ENCODE measurements around the gene GPR183. TPM values are rescaled to one million over a fixed set of nuclear protein-coding genes. Genes with fewer than 3 reads are reported as not detected.

GPR183 gene
- total RNA-seq, 1 donor from 2014 or later, result 2.6 TPM

- DNase-seq (no peak), ATAC-seq (no peak)
- intact Hi-C loops (cut with micrococcal nuclease), result loop anchor here (10.0 kb wide), 1 partner anchor 156 kb away; no protein-coding TSS in a partner anchor
Measured at GRCh38 chr13:99278843-99279242, 28.4 kb downstream of the GPR183 start.

GRCh38 chr13:99278200-99278599 lies 29.0 kb downstream of the GPR183 start:
- DNase-seq (no peak), ATAC-seq (no peak)
- intact Hi-C loops (cut with micrococcal nuclease), result loop anchor here (10.0 kb wide), 1 partner anchor 157 kb away; no protein-coding TSS in a partner anchor

GRCh38 chr13:99277629-99278028 lies 29.6 kb downstream of the GPR183 start:
- ATAC-seq (peak; percentile 20), DNase-seq (no peak)
- intact Hi-C loops (cut with micrococcal nuclease), result loop anchor here (10.0 kb wide), 1 partner anchor 157 kb away; no protein-coding TSS in a partner anchor

GRCh38 chr13:99276706-99277105 lies 30.5 kb downstream of the GPR183 start:
- intact Hi-C loops (cut with micrococcal nuclease), result loop anchor here (10.0 kb wide), 1 partner anchor 158 kb away; no protein-coding TSS in a partner anchor
- ATAC-seq (no peak), DNase-seq (no peak)

- ATAC-seq (peak; percentile 46), DNase-seq (no peak)
- intact Hi-C loops (cut with micrococcal nuclease), result loop anchor here (10.0 kb wide), 1 partner anchor 160 kb away; no protein-coding TSS in a partner anchor
Measured at GRCh38 chr13:99275093-99275469, 32.1 kb downstream of the GPR183 start.

GRCh38 chr13:99273128-99273527 lies 34.1 kb downstream of the GPR183 start:
- no peak for DNase-seq
- intact Hi-C loops (cut with micrococcal nuclease), result loop anchor here (10.0 kb wide), 1 partner anchor 162 kb away; no protein-coding TSS in a partner anchor
- ATAC-seq, result peak; percentile 82

GRCh38 chr13:99272481-99272880 lies 34.7 kb downstream of the GPR183 start:
- ATAC-seq (no peak), DNase-seq (no peak)
- intact Hi-C loops (cut with micrococcal nuclease), result loop anchor here (10.0 kb wide), 1 partner anchor 162 kb away; no protein-coding TSS in a partner anchor

GRCh38 chr13:99271249-99271648 lies 36.0 kb downstream of the GPR183 start:
- ATAC-seq (no peak), DNase-seq (no peak)
- intact Hi-C loops (cut with micrococcal nuclease), result loop anchor here (10.0 kb wide), 1 partner anchor 164 kb away; no protein-coding TSS in a partner anchor

- intact Hi-C loops (cut with micrococcal nuclease), result loop anchor here (10.0 kb wide), 1 partner anchor 164 kb away; no protein-coding TSS in a partner anchor
- ATAC-seq, result no peak
Measured at GRCh38 chr13:99270518-99270917, 36.7 kb downstream of the GPR183 start.

GRCh38 chr13:99269627-99270241 lies 37.5 kb downstream of the GPR183 start:
- DNase-seq (no peak), ATAC-seq (peak; percentile 68)
- intact Hi-C loops (cut with micrococcal nuclease), result loop anchor here (10.0 kb wide), 1 partner anchor 165 kb away; no protein-coding TSS in a partner anchor

More at GRCh38 chr13:99270518-99270917, 36.7 kb downstream of the GPR183 start:
- DNase-seq, result no peak

GRCh38 chr13:99268822-99269221 lies 38.4 kb downstream of the GPR183 start:
- intact Hi-C loops (cut with micrococcal nuclease), result no loop called here
- ATAC-seq, result no peak
- DNase-seq, result no peak

GRCh38 chr13:99267927-99268326 lies 39.3 kb downstream of the GPR183 start:
- ATAC-seq (no peak), DNase-seq (no peak)
- intact Hi-C loops (cut with micrococcal nuclease), result no loop called here

GRCh38 chr13:99266827-99267226 lies 40.4 kb downstream of the GPR183 start:
- ATAC-seq (no peak), DNase-seq (no peak)
- intact Hi-C loops (cut with micrococcal nuclease), result no loop called here

- DNase-seq, result no peak
- peak; percentile 62 for ATAC-seq
- intact Hi-C loops (cut with micrococcal nuclease), result loop anchor here (2.0 kb wide), 1 partner anchor 89 kb away; no protein-coding TSS in a partner anchor
Measured at GRCh38 chr13:99265821-99266426, 41.3 kb downstream of the GPR183 start.

- DNase-seq (no peak), ATAC-seq (no peak)
Measured at GRCh38 chr13:99265162-99265800, 41.9 kb downstream of the GPR183 start.

GRCh38 chr13:99264051-99264450 lies 43.1 kb downstream of the GPR183 start:
- peak; percentile 35 for ATAC-seq

More at GRCh38 chr13:99265162-99265800, 41.9 kb downstream of the GPR183 start:
- intact Hi-C loops (cut with micrococcal nuclease), result loop anchor here (2.0 kb wide), 1 partner anchor 88 kb away; no protein-coding TSS in a partner anchor

GRCh38 chr13:99263126-99263785 lies 43.9 kb downstream of the GPR183 start:
- intact Hi-C loops (cut with micrococcal nuclease), result no loop called here

More at GRCh38 chr13:99264051-99264450, 43.1 kb downstream of the GPR183 start:
- intact Hi-C loops (cut with micrococcal nuclease), result loop anchor here (2.0 kb wide), 1 partner anchor 87 kb away; no protein-coding TSS in a partner anchor
- no peak for DNase-seq

GRCh38 chr13:99261059-99261458 lies 46.1 kb downstream of the GPR183 start:
- DNase-seq (no peak), ATAC-seq (no peak)
- intact Hi-C loops (cut with micrococcal nuclease), result no loop called here

More at GRCh38 chr13:99263126-99263785, 43.9 kb downstream of the GPR183 start:
- ATAC-seq, result no peak
- no peak for DNase-seq

- no peak for ATAC-seq
- intact Hi-C loops (cut with micrococcal nuclease), result no loop called here
- DNase-seq, result no peak
Measured at GRCh38 chr13:99260216-99260615, 47.0 kb downstream of the GPR183 start.

All from left ventricle myocardium superior (tissue), 1 donor.